Right ventricle myocardium superior (tissue), 1 donor: ENCODE results near the gene SMOC2. TPM values are rescaled to one million over a fixed set of nuclear protein-coding genes. Genes with fewer than 3 reads are reported as not detected.
A peak's percentile ranks its signal among the peaks of the same experiment; 100 is the strongest.

Experiments used
- ATAC-seq: fragments of 200-7000 bp; cut with Tn5 transposase; one replicate; pipeline ENCODE4 v1.9.1; 2020; ENCODE audit warnings: mild to moderate bottlenecking; ENCODE audit not compliant: poor library complexity
- DNase-seq: peaks from one replicate; pipeline ENCODE4 v3.0.0-alpha.2; 2020
- intact Hi-C: fragments of 100-400 bp; cut with DNase I; formaldehyde crosslinking; loops from one replicate; pipeline ENCODE4 v1.11.2; 2022
- long read RNA-seq: library from polyadenylated mRNA; unstranded; transcript quantifications from one replicate; pipeline ENCODE4 v2.0.0, GENCODE V29; 2021
- total RNA-seq: library from RNA; stranded (reverse); fragmentation: NEBNext Ultra II Directional; extraction: Animal tissue kit (Norgen Biotek cat#: 25700); gene quantifications from one replicate; pipeline ENCODE4 v1.2.1, GENCODE V29; 2021
- donor health status: DM: no; HTN: yes; CAD: no; lungs with severe emphysema.

Gene SMOC2, protein sequence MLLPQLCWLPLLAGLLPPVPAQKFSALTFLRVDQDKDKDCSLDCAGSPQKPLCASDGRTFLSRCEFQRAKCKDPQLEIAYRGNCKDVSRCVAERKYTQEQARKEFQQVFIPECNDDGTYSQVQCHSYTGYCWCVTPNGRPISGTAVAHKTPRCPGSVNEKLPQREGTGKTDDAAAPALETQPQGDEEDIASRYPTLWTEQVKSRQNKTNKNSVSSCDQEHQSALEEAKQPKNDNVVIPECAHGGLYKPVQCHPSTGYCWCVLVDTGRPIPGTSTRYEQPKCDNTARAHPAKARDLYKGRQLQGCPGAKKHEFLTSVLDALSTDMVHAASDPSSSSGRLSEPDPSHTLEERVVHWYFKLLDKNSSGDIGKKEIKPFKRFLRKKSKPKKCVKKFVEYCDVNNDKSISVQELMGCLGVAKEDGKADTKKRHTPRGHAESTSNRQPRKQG
- total RNA-seq = 10.9 TPM
- long read RNA-seq, transcript SMOC2-202 (13 exons, 3,117 nt) = major isoform, 20 of 31 reads
- long read RNA-seq, partial matches to known transcripts = 6 of 31 reads
- long read RNA-seq, other reads (novel, unspliced or antisense) = 3 of 31 reads

DNA sequence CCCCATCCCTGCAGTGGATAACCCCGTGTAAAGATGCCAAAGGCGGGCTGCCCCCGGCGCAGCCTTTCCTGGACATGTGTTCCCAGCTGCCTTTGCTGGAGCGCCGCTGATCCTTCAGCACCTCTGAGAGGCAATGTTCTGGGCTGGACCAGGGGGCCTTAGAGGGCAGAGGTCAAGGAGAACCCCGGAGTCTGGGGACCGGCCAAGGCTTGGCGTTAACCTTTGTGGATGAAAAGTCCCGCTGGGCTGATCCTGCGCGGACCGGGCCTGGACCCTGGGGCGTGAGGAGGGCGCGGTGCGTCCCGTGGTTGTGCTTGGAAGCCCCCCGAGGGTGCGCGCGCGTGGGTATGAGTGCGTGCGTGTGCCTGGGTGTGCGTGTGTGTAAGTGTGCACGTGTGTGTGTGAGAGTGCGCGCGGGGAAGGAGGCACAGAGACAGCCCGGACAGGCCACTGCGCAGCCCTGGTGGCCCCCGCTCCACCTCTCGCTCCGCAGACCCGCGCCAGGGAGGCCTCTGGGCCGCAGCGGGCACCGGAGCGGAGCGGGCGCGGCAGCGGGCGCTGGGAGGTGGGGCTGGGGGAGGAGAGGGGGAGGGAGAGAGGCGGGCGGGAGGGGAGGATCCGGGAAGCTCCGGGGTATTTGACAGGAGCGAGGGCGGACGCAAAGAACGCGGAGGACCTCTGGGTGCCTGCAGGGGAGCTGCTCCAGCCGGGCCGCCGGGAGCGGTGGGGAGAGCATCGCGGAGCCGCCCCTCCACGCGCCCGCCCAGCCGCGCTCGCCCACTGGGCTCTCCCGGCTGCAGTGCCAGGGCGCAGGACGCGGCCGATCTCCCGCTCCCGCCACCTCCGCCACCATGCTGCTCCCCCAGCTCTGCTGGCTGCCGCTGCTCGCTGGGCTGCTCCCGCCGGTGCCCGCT, at the start of gene SMOC2:
Gene SMOC2 (plus strand): TSS at position 665 of the 914 bp plus-strand sequence. CDS start 187 bp downstream, at position 852.
- peak; percentile 64 for DNase-seq
- intact Hi-C loops = no loop called here
- peak; percentile 81 for ATAC-seq

DNA sequence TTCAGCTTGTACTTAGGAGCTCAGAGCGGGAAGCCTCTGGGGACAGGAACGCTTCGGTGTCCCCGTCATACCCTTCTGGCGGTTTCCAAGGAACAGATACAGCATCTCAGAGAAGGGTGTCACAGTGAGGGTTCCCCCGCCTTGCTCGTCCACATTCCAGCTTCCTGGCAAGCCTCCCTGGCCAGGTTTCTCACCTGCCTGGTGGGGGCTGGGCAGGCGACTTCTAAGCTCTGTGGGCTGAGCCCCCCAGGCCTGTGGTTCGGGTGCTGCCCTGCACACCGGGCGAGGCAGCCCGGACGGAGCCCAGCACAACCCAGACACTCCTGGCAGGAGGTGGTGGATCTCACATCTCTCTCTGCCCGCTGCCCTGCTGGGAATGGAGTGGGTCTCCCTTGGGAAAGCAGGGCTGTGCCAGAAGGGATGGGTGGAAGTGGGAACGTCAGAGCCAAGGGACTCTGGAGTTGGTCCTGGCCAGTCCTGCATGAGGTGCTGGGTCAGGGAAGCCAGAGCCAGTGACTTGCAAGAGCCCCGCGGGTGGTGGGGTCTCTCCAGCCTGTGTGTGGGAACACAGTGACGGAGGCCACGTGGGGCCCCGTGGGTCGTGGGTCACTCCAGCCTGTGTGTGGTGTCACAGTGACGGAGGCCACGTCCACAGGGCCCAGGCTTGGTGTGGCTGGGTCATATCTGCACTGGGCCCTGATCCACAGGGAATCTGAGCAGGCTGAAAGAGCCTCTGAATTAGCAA, 47.7 kb upstream of the SMOC2 start:
- intact Hi-C loops = no loop called here
- DNase-seq = no peak
- no peak for ATAC-seq

DNA sequence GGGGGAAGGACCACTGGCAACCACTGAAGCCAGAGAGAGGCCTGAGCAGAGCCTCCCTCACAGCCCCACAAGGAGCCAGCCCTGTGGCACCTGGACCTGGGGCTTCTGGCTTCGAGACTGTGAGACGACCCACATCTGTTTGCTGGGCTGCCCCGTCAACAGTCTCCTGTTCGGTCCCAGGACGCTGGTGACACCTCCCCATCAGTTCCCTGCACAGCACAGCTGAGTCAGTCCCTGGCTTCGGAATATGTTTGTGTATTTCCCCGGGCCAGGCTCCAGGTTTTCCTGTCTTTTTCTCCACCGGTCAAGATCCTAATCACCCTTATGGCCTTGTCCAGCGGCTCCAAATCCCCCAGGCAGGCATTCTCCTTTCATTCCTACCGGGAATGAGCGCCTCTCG, 46.4 kb upstream of the SMOC2 start:
- DNase-seq (no peak), ATAC-seq (no peak)

DNA sequence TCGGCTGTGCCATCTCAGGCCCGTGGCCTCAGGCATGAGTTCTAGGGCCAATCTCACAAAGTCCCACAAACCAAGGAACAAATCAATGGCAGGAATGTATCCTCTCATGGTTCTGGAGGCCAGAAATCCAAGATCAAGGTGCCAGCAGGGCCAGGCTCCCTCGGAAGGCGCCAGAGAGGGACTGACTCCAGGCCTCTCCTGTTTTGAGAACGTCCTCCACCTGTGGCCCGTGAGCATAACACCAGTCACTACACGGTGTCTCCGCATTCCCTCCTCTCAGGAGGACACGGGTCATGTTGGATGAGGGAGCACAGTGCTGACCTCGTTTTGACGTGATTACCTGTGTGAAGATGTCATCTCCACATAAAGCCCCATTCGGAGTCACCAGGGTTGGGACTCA, 45.0 kb upstream of the SMOC2 start:
- DNase-seq (no peak), ATAC-seq (no peak)
- intact Hi-C loops = no loop called here

More for the DNA sequence above, 46.4 kb upstream of the SMOC2 start:
- intact Hi-C loops = no loop called here

DNA sequence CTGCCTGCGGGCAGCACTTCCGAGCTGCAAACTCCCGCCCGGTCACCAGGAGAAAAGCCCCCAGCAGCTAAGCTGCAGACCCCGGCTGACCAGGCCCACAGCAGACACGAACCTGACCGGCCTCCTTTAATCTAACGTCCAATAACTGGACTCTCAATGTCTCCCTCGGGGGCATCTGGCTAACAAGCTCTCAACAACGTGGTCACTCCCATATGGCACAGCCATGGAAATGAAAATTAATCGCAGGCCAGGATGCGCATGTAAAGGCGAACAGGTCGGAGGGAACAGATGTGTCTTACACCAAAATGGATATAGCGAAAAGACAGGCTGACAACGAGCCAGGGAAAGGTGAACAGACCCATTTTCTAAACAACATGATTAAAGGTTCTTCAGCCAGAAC, 44.4 kb upstream of the SMOC2 start:
- DNase-seq (no peak), ATAC-seq (no peak)

DNA sequence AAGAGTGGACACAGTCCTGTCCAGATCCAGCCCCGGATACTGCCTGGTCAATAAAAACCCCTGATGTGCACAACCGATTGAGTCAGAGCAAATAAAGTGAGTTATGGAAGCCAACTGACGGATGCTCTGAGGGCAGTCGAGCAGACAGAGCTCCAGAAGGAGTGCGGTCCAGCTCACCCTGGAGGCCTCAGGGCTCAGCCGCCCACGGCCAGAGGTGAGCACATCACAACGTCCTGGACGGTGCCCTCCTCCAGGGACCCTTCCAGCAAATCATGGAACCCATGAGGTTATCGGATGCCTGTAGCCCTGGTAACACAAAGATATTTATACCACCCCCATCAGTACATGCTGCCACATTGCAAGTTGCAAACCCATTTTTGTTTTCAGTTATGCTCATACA, 44.0 kb upstream of the SMOC2 start:
- ATAC-seq = no peak
- intact Hi-C loops = no loop called here

More for the DNA sequence above, 44.4 kb upstream of the SMOC2 start:
- intact Hi-C loops = no loop called here

DNA sequence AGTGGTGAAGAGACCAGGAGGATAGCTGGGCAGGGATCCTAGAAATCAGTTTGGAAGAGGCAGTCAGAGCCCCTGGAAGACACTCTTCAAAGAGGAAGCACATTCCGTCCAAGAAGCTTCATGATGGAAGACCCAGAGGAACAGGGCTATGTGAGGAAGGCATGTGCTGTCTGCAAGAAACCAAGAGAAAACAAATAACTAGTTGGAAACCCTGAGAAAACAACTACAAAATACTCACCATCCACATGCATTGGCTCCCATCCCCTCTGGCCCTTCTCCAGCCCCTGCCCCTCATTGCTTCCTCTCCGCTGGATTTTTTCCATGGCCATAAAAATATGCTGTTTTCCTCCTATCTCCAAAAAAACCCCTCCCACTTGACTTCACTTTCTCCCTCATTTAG, 40.9 kb upstream of the SMOC2 start:
- intact Hi-C loops = no loop called here
- ATAC-seq (peak; percentile 48), DNase-seq (no peak)

More for the DNA sequence above, 44.0 kb upstream of the SMOC2 start:
- DNase-seq = no peak

DNA sequence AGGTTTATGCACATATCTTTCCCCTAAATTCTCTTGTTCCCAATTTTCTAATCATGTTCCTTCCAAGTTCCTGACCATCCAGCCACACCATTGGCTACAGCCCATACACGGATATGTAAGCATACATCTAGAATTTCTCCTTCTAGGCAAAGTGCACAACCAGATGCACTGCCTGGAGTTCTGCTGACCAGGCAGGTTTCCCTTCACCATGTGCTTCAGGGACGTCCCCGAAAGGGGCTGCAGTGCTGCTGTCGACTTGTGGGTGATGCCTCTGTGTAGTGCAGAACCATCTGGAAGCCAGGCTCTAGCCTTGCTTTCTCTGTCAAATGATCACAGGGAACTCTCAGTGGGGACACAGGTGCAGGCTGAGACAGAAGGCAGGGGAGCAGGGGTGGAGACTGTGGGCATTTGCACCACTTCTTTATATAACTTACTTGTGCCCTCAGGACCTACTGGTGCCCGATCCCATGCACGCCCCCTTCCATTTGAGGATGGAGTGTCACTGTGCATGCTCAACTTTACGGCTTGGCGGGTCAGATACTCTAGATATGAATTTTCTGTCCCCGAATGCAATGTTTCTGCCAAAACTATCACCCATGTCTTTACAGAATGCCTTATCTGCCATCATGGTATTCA, 37.5 kb upstream of the SMOC2 start:
- DNase-seq = no peak
- intact Hi-C loops = no loop called here

DNA sequence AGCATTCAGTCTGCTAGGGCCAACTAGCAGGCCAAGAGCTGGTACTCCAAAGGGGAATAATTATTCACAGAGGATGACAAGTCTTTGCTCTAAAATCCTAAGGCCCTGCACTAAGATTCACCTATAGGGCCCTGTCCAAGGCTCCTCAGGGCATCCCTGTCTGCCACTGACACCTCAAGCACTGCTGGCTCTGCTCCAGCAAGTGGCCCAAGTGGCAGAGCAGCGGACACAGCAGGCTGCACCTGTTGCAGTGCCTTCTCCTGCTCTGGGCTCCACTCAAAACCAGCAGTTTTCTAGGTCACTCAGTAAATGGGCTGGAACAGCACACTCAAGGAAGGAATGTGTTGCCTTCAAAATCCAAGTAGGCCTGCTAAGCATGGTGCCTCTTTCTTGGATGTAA, 36.4 kb upstream of the SMOC2 start:
- DNase-seq (no peak), ATAC-seq (no peak)
- intact Hi-C loops = no loop called here

More for the DNA sequence above, 37.5 kb upstream of the SMOC2 start:
- ATAC-seq = no peak

DNA sequence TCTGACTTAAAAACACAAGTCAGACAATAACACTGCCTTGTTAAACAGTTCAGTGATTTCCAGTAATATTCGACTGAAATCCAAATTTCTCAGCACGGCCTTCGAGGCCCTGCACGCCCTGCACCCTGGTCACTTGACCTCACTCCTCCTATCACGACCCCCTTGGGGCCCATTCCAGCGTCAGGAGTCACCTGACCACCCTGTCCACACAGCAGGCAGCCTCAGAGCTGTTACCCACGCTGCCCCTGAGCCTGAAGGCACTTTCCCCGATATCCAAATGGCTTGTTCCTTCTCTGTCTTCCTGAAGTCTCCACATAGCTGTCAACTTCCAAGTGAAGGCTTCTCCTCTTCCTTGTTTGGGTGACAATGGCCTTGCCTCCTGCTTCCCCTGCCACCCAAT, 33.1 kb upstream of the SMOC2 start:
- intact Hi-C loops = no loop called here
- no peak for DNase-seq
- ATAC-seq = no peak

DNA sequence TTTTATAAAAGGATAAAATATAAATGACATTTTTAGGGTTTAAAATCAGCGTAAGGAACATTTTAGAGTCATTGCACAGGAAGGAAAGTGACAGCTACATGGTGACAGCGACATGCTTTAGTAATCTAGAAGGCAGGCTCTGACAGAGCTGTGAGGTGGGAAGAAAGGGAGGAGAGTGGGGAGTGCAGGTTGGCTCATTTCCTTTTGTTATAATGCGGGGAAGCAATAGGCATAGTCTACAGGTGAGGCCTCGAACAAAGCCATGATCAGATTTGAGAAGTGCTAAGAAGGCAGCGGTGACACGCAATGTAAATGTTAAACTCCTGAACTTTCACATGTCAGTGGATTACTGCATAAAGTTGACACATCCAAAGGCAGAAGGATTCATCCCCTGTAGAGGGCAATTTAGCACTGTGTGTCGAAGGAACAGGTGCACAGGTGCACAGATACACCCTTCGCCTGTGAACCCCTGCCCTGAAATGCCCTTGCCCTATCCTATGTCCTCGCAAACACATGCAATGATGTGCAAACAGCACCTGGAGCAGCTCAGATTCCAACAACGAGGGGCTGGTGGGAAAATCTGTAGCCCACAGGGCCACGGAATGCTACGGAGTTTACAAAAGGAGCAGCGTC, 32.4 kb upstream of the SMOC2 start:
- ATAC-seq = no peak
- intact Hi-C loops = no loop called here
- no peak for DNase-seq

DNA sequence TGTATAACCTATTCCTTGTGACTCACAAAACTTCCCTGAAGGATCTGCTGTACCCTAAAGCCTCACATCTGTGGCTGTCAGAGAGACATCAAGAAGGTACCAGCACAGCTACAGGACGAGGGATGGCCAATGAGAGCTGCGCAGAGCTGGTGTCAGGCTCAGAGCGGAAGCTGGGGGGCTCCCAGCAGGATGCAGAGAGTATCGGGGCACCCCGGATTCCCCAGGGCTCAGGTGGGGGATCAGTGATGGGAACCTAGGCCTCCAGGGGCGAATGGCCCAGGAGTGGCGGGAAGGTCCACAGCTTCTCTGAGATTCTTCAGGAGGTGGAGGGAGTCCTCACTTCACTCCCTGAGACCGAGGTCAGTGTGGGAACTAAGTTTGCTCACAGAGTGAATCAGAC, 30.9 kb upstream of the SMOC2 start:
- intact Hi-C loops = no loop called here
- ATAC-seq (no peak), DNase-seq (no peak)

DNA sequence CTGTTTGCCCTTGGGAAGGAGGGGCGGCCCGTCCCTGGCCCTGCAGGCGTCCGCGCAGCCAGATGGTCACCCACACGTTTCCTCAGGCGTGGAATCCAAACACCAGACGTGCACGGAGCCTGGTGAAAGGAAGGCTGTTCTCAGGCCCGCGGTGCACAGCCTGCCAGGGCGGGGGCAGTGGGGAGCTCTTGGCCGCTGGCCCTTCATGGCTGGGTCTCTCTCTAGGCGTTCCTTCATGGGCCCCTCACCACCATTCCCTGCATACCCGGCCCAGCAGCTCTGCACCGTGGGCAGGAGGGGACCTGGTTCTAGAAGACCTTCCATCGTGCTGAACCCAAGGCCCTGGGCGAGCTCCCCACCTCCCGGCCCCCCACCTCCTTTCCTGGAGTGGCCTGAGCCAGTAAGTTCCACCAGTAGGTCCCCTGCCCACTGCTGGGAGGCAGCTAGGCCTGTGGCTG, 30.4 kb upstream of the SMOC2 start:
- ATAC-seq = no peak
- no peak for DNase-seq
- intact Hi-C loops = no loop called here

DNA sequence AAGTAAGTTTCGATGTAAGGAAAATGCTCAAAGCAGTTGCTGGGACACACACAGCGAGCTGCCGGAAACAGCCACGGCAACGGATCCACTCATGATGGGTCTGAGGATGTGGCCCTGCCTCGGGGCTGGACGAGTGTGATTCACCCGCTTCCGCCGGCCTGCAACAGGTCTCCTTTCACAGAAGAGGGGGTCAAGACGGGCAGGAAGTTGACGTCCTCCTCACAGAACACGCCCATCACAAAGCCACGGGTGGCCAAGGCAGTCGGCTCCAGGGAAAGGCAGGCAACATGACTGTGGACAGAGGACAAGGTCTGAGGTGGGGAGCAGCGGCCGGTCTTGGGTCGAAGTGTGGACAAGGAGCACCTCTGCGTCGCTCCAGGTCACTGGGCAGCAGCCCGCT, 29.9 kb upstream of the SMOC2 start:
- no peak for ATAC-seq
- no peak for DNase-seq
- intact Hi-C loops = no loop called here

DNA sequence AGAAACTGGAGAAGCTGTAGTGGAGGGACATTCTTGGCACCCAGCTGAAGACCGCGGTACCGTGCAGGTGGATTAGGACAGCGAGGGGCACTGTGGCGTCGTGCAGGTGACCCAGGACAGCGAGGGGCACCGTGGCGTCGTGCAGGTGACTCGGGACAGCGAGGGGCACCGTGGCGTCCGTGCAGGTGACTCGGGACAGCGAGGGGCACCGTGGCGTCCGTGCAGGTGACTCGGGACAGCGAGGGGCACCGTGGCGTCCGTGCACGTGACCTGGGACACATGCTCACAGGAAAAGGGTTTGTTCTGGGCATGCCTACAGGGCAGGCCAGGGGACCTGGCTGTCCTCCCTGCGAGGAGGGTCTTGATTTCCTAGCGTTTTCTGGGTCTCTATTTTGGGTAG, 29.2 kb upstream of the SMOC2 start:
- ATAC-seq = no peak
- intact Hi-C loops = no loop called here
- DNase-seq = no peak

DNA sequence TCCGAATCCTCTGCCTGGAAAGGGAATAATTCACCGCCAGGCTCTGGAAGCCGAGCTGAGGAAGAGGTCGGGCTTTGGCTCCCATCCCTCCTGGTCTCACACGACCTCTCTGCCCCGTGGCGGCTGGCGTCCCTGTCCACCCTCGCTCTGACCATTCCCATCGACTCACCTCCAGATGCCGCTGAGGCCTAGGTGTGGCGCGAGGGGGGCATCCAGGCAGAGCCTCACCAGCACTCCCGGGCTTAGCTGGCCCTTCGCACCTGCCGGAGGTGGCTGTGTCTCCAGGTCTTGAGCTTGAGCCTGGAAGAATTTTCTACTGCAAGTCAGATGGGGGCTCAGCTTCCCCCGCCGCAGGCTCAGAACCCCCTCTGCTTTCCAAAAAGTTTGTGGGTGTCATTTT, 28.5 kb upstream of the SMOC2 start:
- DNase-seq (no peak), ATAC-seq (no peak)
- intact Hi-C loops = no loop called here

DNA sequence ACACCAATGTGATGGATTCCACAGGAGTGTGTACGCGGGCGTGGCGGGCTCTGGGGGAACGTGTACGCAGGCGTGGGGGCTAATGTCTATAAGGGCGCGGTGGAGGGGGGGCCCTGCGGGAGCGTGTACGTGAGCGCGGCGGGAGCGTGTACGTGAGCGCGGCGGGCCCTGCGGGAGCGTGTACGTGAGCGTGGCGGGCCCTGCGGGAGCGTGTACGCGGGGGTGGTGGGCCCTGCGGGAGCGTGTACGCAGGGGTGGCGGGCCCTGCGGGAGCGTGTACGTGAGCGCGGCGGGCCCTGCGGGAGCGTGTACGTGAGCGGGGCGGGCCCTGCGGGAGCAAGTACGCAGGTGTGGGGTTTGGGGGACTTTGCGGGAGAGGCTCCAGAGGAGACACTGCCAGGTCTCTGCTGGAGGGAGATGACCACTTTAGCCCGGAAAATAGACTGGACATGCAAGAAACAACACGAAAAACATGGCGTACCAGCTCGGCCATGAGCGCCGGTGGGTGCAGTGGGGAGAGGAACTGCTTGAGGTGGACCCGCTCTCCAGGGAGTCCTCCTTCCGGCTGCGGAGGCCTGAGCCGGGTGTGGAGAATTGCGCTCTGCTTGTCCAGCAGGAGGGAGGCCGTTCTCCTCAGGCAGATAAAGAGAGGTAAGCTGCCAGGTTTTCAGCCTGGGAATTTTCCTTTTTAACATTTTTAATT, 27.8 kb upstream of the SMOC2 start:
- intact Hi-C loops = no loop called here
- ATAC-seq (no peak), DNase-seq (no peak)
